K562 (cell line): ENCODE results near the gene GLB1L2. TPM values are rescaled to one million over a fixed set of nuclear protein-coding genes. Genes with fewer than 3 reads are reported as not detected.

Source experiments
- ATAC-seq: fragments of 200-7000 bp; cut with Tn5 transposase; 3 replicates; pipeline ENCODE4 v1.9.1; 2020; ENCODE audit warnings: moderate library complexity
- BruUV-seq: library from RNA; stranded (reverse); fragments of 400-500 nt; replicated peaks from 2 replicates; lab custom pipeline; 2021; lab: Mats Ljungman, UMichigan
- CTCF ChIA-PET: fragments of 300-600 bp; formaldehyde crosslinking; extraction: SDS; loops from one replicate; lab custom pipeline; 2021; ENCODE audit warnings: low intra/inter-chr PET ratio; lab: Yijun Ruan, JAX
- POLR2A ChIA-PET: fragments of 300-600, 350-650 bp; sonication (Branson Sonifier 250); formaldehyde crosslinking; extraction: SDS; loops from one replicate; lab custom pipeline; 2021; ENCODE audit warnings: antibody characterized with exemption, inconsistent platforms; lab: Yijun Ruan, JAX
- DNase-seq, 4 experiments: peaks; one replicate each; pipeline versions ENCODE4 v3.0.0 to v3.0.0-alpha.2; 2011 to 2018; ENCODE audit warnings: low spot score in 3 of 4, mixed read lengths in 3 of 4; ENCODE audit errors: extremely low read depth in 1 of 4
- FAIRE-seq: peaks from 2 replicates; lab custom pipeline; 2011; peaks lifted over from hg19 to GRCh38; lab: Jason Lieb, UNC
- H2AFZ ChIP-seq: 2 replicates; pipeline ENCODE4 v1.6.0; 2011; ENCODE audit warnings: low read depth, low read length, control low read depth, inconsistent platforms
- H3K27ac ChIP-seq: fragments of 200-600 bp; 3 replicates; pipeline ENCODE4 v1.8.0; 2011; ENCODE audit warnings: low read depth, mild to moderate bottlenecking, control low read depth, inconsistent platforms, low read length, moderate library complexity, mixed read lengths; ENCODE audit errors: extremely low read depth
- H3K27me3 ChIP-seq, 2 experiments: fragments of 300-600 bp in 1 of 2; 2 replicates in 1 of 2; 3 replicates in 1 of 2; pipeline versions ENCODE4 v1.6.0 to v1.8.0; 2011; ENCODE audit warnings: inconsistent platforms in 2 of 2, low read length in 2 of 2, mild to moderate bottlenecking in 1 of 2, mixed read lengths in 1 of 2, moderate library complexity in 1 of 2; ENCODE audit not compliant: control insufficient read depth in 2 of 2, insufficient read depth in 2 of 2
- H3K36me3 ChIP-seq: fragments of 300-600 bp; 3 replicates; pipeline ENCODE4 v1.8.0; 2011; ENCODE audit warnings: mild to moderate bottlenecking, low read length, inconsistent platforms; ENCODE audit not compliant: control insufficient read depth, insufficient read depth
- H3K4me1 ChIP-seq, 2 experiments: fragments of 200-600 bp in 1 of 2; replicated peaks in 1 of 2; 2 replicates in 1 of 2; 3 replicates in 1 of 2; pipeline versions ENCODE4 v1.5.1 to v1.8.0; 2011; ENCODE audit warnings: inconsistent platforms in 2 of 2, low read length in 2 of 2, mild to moderate bottlenecking in 1 of 2, mixed read lengths in 1 of 2, moderate library complexity in 1 of 2; ENCODE audit not compliant: control insufficient read depth in 2 of 2, insufficient read depth in 2 of 2
- H3K4me2 ChIP-seq: 2 replicates; pipeline ENCODE4 v1.6.1; 2011; ENCODE audit warnings: low read length, control low read depth, inconsistent platforms, mixed read lengths; ENCODE audit not compliant: insufficient read depth
- H3K4me3 ChIP-seq: fragments of 200-600 bp; sonication (generic), shearing (Covaris generic); 2 replicates; pipeline ENCODE4 v1.5.1; 2016; ENCODE audit warnings: control low read depth, inconsistent platforms
- H3K79me2 ChIP-seq: fragments of 200-600 bp; 3 replicates; pipeline ENCODE4 v1.8.0; 2011; ENCODE audit warnings: low read length, inconsistent platforms; ENCODE audit not compliant: control insufficient read depth, insufficient read depth
- H3K9ac ChIP-seq, 2 experiments: 2 replicates each; pipeline versions ENCODE4 v1.6.0 to v1.6.1; 2011; ENCODE audit warnings: low read depth in 2 of 2, low read length in 2 of 2, control low read depth in 1 of 2, inconsistent platforms in 1 of 2, mild to moderate bottlenecking in 1 of 2, mixed read lengths in 1 of 2; ENCODE audit not compliant: insufficient read depth in 1 of 2
- H3K9me1 ChIP-seq: one replicate; pipeline ENCODE4 v1.6.0; 2011; ENCODE audit warnings: inconsistent platforms, mild to moderate bottlenecking, low read length, moderate library complexity; ENCODE audit not compliant: control insufficient read depth, insufficient read depth
- H3K9me3 ChIP-seq: replicated peaks from 2 replicates; pipeline ENCODE4 v1.5.1; 2011; ENCODE audit warnings: low read depth, low read length, inconsistent platforms; ENCODE audit not compliant: control insufficient read depth, insufficient read depth
- H4K20me1 ChIP-seq: replicated peaks from 2 replicates; pipeline ENCODE4 v1.6.1; 2011; ENCODE audit warnings: low read length, inconsistent platforms, mixed read lengths; ENCODE audit not compliant: control insufficient read depth, insufficient read depth
- BRD9 ChIP-seq: fragments of 450-650 bp; IDR thresholded peaks from 2 replicates; pipeline ENCODE4 v1.6.1; 2018; ENCODE audit warnings: low read depth; ENCODE audit not compliant: partially characterized antibody
- CXXC5 ChIP-seq: fragments of 250-450 bp; sonication (Bioruptor Pico); IDR thresholded peaks from 2 replicates; pipeline ENCODE4 v1.8.0; 2022; ENCODE audit warnings: inconsistent platforms, mild to moderate bottlenecking, moderate library complexity
- EZH2 ChIP-seq: IDR thresholded peaks from 2 replicates; pipeline ENCODE4 v1.6.1; 2012; ENCODE audit warnings: low read depth, mild to moderate bottlenecking, inconsistent platforms, low read length, borderline replicate concordance
- HEY1 ChIP-seq: fragments of 250-450 bp; sonication (Bioruptor Pico); IDR thresholded peaks from 2 replicates; pipeline ENCODE4 v1.5.0; 2020; ENCODE audit warnings: mild to moderate bottlenecking, moderate library complexity, borderline replicate concordance
- MBD1 ChIP-seq: fragments of 250-450 bp; sonication (Bioruptor Pico); IDR thresholded peaks from 2 replicates; pipeline ENCODE4 v1.8.0; 2022; ENCODE audit warnings: inconsistent platforms
- MTA3 ChIP-seq: fragments of 450-650 bp; formaldehyde crosslinking; IDR thresholded peaks from 2 replicates; pipeline ENCODE4 v1.6.1; 2017; ENCODE audit warnings: mild to moderate bottlenecking, borderline replicate concordance
- MXD1 ChIP-seq: fragments of 250-450 bp; sonication (Bioruptor Pico); IDR thresholded peaks from 2 replicates; pipeline ENCODE4 v1.8.0; 2021; ENCODE audit warnings: borderline replicate concordance, mild to moderate bottlenecking, moderate library complexity; ENCODE audit not compliant: poor library complexity, severe bottlenecking
- NR3C1 ChIP-seq: sonication (generic); formaldehyde crosslinking; IDR thresholded peaks from 2 replicates; pipeline ENCODE4 v1.8.1; 2022; ENCODE audit warnings: missing genetic modification reagents
- SMARCC2 ChIP-seq: fragments of 450-650 bp; IDR thresholded peaks from 2 replicates; pipeline ENCODE4 v1.6.1; 2017; ENCODE audit warnings: antibody characterized with exemption, moderate library complexity, mild to moderate bottlenecking, low read depth
- ZNF507 ChIP-seq: conservative IDR thresholded peaks from 2 replicates; pipeline ENCODE4 v1.6.1; 2017; ENCODE audit warnings: missing genetic modification characterization, missing compliant biosample characterization
- ZZZ3 ChIP-seq: fragments of 450-650 bp; IDR thresholded peaks from 2 replicates; pipeline ENCODE4 v1.6.1; 2016; ENCODE audit warnings: antibody characterized with exemption, mild to moderate bottlenecking, moderate library complexity
- WGBS: fragments of 100-300 bp; shearing (Covaris generic); methylation state at CpG from one replicate; pipeline ENCODE4 v1.1.6; 2016; ENCODE audit warnings: low coverage, mixed read lengths; ENCODE audit not compliant: insufficient coverage; ENCODE audit errors: missing lambda C conversion rate; 5-methylcytosine and 5-hydroxymethylcytosine counted together
- in situ Hi-C: fragments of 300-500 bp; cut with MboI; formaldehyde crosslinking; loops from 4 replicates; pipeline ENCODE4 v1.15.0; 2018; ENCODE audit warnings: inconsistent platforms, mixed read lengths
- intact Hi-C: fragments of 100-400 bp; cut with micrococcal nuclease; formaldehyde crosslinking; loops from 2 replicates; pipeline ENCODE4 v1.14.2; 2022
- polyA plus RNA-seq, 8 experiments: library from polyadenylated mRNA; depleted of rRNA in 4 of 8; stranded (reverse) in 5 of 8; unstranded in 3 of 8; fragments of >200 nt; fragmentation: Nextera tagmentation in 2 of 8; fragmentation: Illumina TruSeq in 1 of 8; extraction: Ambion mirVana in 2 of 8; extraction: Trizol in 1 of 8; gene quantifications; 2 replicates each; pipeline versions ENCODE4 v1.2.1 to v1.2.3, GENCODE V29; 2011 to 2014; ENCODE audit warnings: inconsistent platforms in 1 of 8, missing spikeins in 1 of 8
- total RNA-seq, 7 experiments: library from RNA; depleted of rRNA in 6 of 7; stranded (reverse); fragments of >200 nt in 6 of 7; fragmentation: Illumina TruSeq in 2 of 7; extraction: Trizol in 2 of 7; gene quantifications; 2 replicates each; pipeline versions ENCODE4 v1.2.1 to v1.2.3, GENCODE V29; 2011 to 2021; ENCODE audit warnings: low replicate concordance in 1 of 7
- TF ChIP-seq, protein P1 (sequence below): fragments of 450-650 bp; conservative IDR thresholded peaks from 2 replicates; pipeline ENCODE4 v1.6.1; 2016; ENCODE audit warnings: missing genetic modification characterization, low read depth, mild to moderate bottlenecking, control low read depth, missing compliant biosample characterization

GLB1L2 gene
- total and polyA plus RNA-seq, 9 of the 15 experiments (the other 6 are each of a cell fraction or from before 2014, with no cell fraction given) = 0.84 to 21.4 (median 13.8) TPM

- ChIA-PET POLR2A (interaction anchor here (0.5 to 0.6 kb wide), 2 partner anchors 24 to 299 kb away, joined by 3 read pairs; no protein-coding TSS in a partner anchor), CTCF (no interaction called here)
- in situ Hi-C loops = no loop called here
- ATAC-seq (no peak), FAIRE-seq (no peak), DNase-seq (no peak)
- H4K20me1 ChIP-seq = no peaks in the 10 kb centered on the region
- H3K27ac ChIP-seq = no peak overlapping the region
- H3K9me1 ChIP-seq = no peaks in the 10 kb centered on the region
- H3K36me3 ChIP-seq = peaks cover 3% of the 10 kb centered on the region; the same call in 2 of the 3 replicates
- H3K9ac ChIP-seq = peak overlapping the region in 1 of 2 experiments; percentile 40; a peak in 1 of 4 replicates
- H3K27me3 ChIP-seq = no peaks in the 10 kb centered on the region
- H3K4me3 ChIP-seq = no peak overlapping the region
- H2AFZ ChIP-seq = no peak overlapping the region
- BruUV-seq = no TSS peak
- no peaks in the 10 kb centered on the region for H3K79me2 ChIP-seq
- intact Hi-C loops = no loop called here
- WGBS = 77% methylated on average over 21 of the region's 21 CpGs
- no peak overlapping the region for H3K4me2 ChIP-seq
- TF ChIP-seq MXD1 (no peak), HEY1 (no peak), MTA3 (no peak), SMARCC2 (no peak), CXXC5 (no peak), ZNF507 (tag) (no peak), ZZZ3 (no peak), NR3C1 (CRISPR knock-in tag) (no peak), EZH2 (no peak), BRD9 (no peak), MBD1 (CRISPR knock-in tag) (no peak)
- TF ChIP-seq, protein P1, sequence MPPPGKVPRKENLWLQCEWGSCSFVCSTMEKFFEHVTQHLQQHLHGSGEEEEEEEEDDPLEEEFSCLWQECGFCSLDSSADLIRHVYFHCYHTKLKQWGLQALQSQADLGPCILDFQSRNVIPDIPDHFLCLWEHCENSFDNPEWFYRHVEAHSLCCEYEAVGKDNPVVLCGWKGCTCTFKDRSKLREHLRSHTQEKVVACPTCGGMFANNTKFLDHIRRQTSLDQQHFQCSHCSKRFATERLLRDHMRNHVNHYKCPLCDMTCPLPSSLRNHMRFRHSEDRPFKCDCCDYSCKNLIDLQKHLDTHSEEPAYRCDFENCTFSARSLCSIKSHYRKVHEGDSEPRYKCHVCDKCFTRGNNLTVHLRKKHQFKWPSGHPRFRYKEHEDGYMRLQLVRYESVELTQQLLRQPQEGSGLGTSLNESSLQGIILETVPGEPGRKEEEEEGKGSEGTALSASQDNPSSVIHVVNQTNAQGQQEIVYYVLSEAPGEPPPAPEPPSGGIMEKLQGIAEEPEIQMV (tag) = no peak
- H3K9me3 ChIP-seq = no peaks in the 10 kb centered on the region
- H3K4me1 ChIP-seq = peaks cover 17 to 18% of the 10 kb centered on the region in 2 experiments; a peak in 4 of 5 replicates
Observed at GRCh38 chr11:134356656-134357544, 25.1 kb downstream of the GLB1L2 start.
